CD4-positive, alpha-beta T cell treated with Interleukin-17A for 1 hour (primary cell): Measurements from ENCODE around the gene BTC.
"Not testable (repeated sequence)": the region's sequence is repeated elsewhere in the genome, so short reads cannot be mapped to it uniquely, and the experiment has no call there.

ENCODE experiments used
- DNase-seq: peaks from one replicate; pipeline ENCODE4 v3.0.0-alpha.2; 2020

The BTC gene

DNA sequence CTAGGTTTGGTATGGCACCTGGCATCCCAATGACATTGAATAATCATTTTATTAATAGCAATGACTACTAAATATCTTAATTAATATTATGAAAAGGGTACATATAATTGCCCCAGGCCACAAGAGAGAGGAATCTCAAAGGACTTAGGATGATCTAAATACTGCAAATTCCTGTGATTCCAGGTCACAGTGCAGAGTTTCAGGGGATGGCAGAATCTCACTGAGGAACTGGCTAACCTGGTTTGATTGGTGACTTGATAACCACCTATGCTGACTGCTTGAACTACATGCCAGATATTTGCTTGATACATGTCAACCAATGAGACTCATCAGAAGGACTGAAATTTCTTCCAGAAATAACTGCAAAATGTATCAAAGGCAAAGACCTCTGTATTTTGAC is 37.2 kb downstream of the BTC start:
- DNase-seq, result no peak

- DNase-seq, result no peak
These were observed 38.8 kb downstream of the BTC start for GRCh38 chr4:74755486-74755885.

DNA sequence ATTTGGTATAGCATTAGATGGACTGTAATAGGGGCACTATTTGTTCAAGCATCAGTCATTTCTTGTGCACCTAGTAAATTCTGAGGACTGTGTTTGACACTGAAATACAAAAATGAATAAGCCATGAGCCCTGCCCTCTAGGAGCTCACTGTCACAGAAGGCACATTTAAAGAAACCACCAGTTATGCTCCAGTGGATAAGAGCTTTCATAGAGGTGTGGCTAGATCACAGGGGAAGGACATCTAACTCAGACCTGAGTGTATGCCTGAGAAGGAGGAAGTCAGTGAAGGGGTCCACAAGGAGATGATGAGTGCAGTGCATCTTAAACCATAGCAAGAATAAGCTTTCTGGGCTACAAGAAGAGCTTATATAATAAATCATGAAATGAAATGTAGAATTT is 40.1 kb downstream of the BTC start:
- DNase-seq, result no peak

DNA sequence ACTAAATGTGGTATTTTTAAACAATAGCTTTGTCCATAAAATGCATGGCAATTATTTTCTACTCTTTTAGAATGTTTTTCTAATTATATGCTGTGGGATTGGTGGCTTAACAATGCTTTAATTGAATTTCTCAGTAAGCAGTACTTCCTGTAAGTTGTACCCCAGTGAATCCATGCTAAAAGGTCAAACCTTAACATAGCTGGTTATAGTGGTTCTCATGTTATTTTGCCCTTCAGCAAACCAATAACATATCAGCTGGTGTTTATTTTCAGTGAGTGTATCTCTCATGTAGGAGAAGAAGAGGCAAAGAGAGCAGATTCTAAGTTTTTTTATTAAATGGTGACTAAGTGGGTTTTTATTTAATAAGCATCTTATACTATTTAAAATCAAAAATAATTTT is 41.5 kb downstream of the BTC start:
- no peak for DNase-seq

GRCh38 chr4:74751856-74752255 is 42.5 kb downstream of the BTC start:
- DNase-seq, result no peak

- DNase-seq, result no peak
These were observed 43.1 kb downstream of the BTC start for GRCh38 chr4:74751247-74751646.

DNA sequence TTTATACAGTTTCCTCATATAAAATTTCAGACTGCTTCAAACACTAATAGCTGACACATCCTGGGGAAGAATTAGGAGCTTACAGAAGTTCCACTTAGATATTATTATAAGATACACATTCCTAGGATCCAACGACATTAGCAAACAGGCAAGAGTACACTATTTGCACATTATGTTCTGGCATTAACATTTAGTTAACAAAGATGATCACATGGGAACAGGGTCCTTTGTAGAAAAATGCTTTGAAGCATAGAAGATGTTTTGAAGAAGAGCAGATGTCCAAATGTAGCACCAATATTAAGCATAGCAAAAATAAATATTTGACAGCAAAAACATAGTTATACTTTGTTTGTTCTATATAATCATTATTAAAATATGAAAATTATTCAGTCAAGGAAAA is 52.1 kb downstream of the BTC start:
- DNase-seq, result no peak

DNA sequence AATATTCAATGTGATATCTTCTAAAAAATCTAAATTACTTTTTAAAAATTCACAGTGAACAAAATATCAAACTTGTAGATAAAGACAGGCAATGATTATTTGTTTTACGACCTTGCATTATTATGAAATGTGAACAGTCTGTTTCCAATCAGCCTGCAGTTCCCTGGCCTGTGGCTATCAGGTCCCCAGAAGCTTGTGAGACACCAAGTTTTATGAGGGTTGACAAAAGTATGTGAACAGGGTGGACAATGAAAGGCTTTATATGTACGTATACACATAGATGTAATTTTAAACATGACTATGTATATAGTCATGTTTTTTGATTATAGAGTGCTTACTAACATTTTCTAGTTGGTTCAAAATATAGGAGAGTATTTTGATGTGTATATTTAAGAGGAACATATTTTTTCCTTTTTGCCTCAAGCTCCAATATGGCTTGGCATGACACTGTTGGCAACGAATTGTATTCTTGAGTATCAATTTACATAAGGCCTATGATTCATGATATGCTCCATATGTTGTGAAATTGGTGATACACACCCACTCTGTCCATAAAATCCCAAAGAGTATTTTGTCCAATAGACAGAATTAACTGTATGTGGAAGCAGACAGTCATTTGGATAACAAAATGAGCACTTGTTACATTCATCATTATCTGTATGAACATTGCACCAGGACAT is 55.7 kb downstream of the BTC start:
- DNase-seq, result no peak

- DNase-seq, result no peak
These were observed 59.3 kb downstream of the BTC start for GRCh38 chr4:74734995-74735394.

DNA sequence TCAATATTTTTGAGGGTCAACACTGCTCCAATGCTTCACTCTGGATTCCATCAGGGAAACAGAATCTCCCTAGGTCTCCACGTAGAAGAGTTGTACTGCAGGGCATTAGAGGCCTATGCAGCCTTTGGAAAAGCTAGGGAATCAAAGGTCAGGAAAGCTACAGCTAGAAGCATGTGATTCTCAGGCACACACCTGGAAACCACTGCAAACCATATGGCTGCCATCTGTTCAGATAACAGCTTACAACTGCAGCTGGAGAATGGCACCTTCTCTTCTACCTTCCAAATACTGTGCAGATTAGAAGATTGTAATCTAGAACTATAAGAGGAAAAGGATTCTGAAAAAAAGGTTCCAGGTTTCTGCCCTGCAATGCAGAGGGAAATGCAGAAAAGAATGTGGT is 60.6 kb downstream of the BTC start:
- DNase-seq, result no peak

- no peak for DNase-seq
These were observed 69.3 kb downstream of the BTC start for GRCh38 chr4:74724979-74725378.

GRCh38 chr4:74716436-74716765 is 77.9 kb downstream of the BTC start:
- DNase-seq, result no peak

DNA sequence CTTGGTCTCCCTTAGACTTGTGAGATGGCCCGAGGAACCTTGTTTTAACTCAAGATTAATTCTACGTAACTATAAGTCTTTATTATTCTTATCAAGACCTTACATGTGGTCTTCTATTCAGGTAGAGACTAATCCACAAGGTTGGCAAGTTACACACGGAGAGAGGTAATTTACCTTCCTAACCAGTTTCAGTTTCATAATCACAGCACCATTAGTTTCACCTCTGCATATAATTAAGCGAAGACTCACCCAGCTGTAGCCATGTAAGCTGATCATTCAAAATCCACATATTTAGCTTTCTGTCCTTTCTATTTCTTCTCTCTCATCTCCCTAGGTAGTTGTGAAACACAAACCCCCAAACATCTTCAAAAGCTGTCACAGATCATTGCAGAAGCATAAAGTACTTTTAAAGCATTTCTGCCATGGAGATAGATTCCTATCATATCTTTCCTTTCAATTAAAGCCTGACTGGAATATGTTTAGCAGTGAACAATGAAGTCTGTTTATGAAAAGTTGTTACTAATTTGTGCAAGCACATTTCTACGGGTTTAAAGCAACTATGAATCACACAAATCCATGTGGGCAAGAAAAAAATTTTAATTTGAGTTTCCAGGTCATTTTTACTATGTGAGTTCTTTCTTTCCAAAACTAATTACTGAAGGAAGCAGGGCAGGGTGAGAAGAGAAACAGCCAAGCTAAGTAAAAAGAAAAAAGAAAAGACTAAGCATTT is 78.5 kb downstream of the BTC start:
- no peak for DNase-seq

GRCh38 chr4:74714611-74715130 is 79.7 kb downstream of the BTC start:
- no peak for DNase-seq

DNA sequence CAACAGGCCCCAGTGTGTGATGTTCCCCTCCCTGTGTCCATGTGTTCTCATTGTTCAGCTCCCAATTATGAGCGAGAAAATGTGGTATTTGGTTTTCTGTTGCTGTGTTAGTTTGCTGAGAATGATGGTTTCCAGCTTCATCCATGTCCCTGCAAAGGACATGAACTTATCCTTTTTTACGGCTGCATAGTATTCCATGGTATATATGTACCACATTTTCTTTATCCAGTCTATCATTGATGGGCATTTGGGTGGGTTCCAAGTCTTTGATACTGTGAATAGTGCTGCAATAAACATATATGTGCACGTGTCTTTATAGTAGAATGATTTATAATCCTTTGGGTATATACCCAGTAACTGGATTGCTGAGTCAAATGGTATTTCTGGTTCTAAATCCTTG is 86.2 kb downstream of the BTC start:
- DNase-seq, result not testable (repeated sequence)
